HepG2 (cell line): ENCODE measurements around the gene URM1. TPM values are rescaled to one million over a fixed set of nuclear protein-coding genes. Genes with fewer than 3 reads are reported as not detected.

ENCODE experiments used
- CREM ChIP-seq, 2 experiments: sonication (generic) in 1 of 2; formaldehyde crosslinking in 1 of 2; IDR thresholded peaks; 2 replicates each; pipeline versions ENCODE4 v1.4.0 to v1.6.1; 2016 to 2020; ENCODE audit warnings: antibody characterized with exemption in 1 of 2, mild to moderate bottlenecking in 1 of 2, missing genetic modification reagents in 1 of 2
- EHMT2 ChIP-seq: fragments of 200-600 bp; sonication (generic); IDR thresholded peaks from 2 replicates; pipeline ENCODE4 v1.7.0; 2017; ENCODE audit warnings: antibody characterized with exemption, low read depth, low read length, borderline replicate concordance
- FOSL2 ChIP-seq: sonication (generic); formaldehyde crosslinking; IDR thresholded peaks from 2 replicates; pipeline ENCODE4 v1.4.0; 2020; ENCODE audit warnings: missing genetic modification reagents
- FOXO4 ChIP-seq: sonication (generic); formaldehyde crosslinking; conservative IDR thresholded peaks from 2 replicates; pipeline ENCODE4 v1.8.1; 2023; ENCODE audit warnings: missing genetic modification reagents
- GMEB1 ChIP-seq: sonication (generic); formaldehyde crosslinking; IDR thresholded peaks from 2 replicates; pipeline ENCODE4 v1.5.1; 2020; ENCODE audit warnings: missing genetic modification reagents, mild to moderate bottlenecking, borderline replicate concordance
- MEF2D ChIP-seq: sonication (generic); formaldehyde crosslinking; IDR thresholded peaks from 2 replicates; pipeline ENCODE4 v1.5.1; 2020; ENCODE audit warnings: mild to moderate bottlenecking, missing genetic modification reagents
- MLX ChIP-seq: IDR thresholded peaks from 2 replicates; pipeline ENCODE4 v1.6.1; 2016
- MTA1 ChIP-seq: sonication (generic); formaldehyde crosslinking; IDR thresholded peaks from 2 replicates; pipeline ENCODE4 v1.4.0; 2020; ENCODE audit warnings: missing genetic modification reagents, mild to moderate bottlenecking, borderline replicate concordance
- PHB2 ChIP-seq: fragments of 450-650 bp; IDR thresholded peaks from 2 replicates; pipeline ENCODE4 v1.6.1; 2018; ENCODE audit not compliant: partially characterized antibody
- PHF8 ChIP-seq: sonication (generic); formaldehyde crosslinking; IDR thresholded peaks from 2 replicates; pipeline ENCODE4 v1.5.0; 2020; ENCODE audit warnings: missing genetic modification reagents
- SUZ12 ChIP-seq: fragments of 150-350 bp; IDR thresholded peaks from 2 replicates; pipeline ENCODE4 v1.6.1; 2014; ENCODE audit warnings: low read depth, low read length
- ZBED4 ChIP-seq: sonication (generic); formaldehyde crosslinking; IDR thresholded peaks from 2 replicates; pipeline ENCODE4 v1.4.0; 2020; ENCODE audit warnings: missing genetic modification reagents, borderline replicate concordance
- ZNF180 ChIP-seq: sonication (generic); formaldehyde crosslinking; IDR thresholded peaks from 2 replicates; pipeline ENCODE4 v1.4.0; 2020; ENCODE audit warnings: low read depth, missing genetic modification reagents, borderline replicate concordance
- ZNF207 ChIP-seq: fragments of 450-650 bp; IDR thresholded peaks from 2 replicates; pipeline ENCODE4 v1.6.1; 2016; ENCODE audit warnings: antibody characterized with exemption, borderline replicate concordance
- ZNF446 ChIP-seq: sonication (generic); formaldehyde crosslinking; IDR thresholded peaks from 2 replicates; pipeline ENCODE4 v1.5.0; 2020; ENCODE audit warnings: mild to moderate bottlenecking, missing genetic modification reagents
- ZNF451 ChIP-seq: sonication (generic); formaldehyde crosslinking; IDR thresholded peaks from 2 replicates; pipeline ENCODE4 v1.5.0; 2020; ENCODE audit warnings: mild to moderate bottlenecking, missing genetic modification reagents
- ZNF619 ChIP-seq: sonication (generic); formaldehyde crosslinking; IDR thresholded peaks from 2 replicates; pipeline ENCODE4 v1.4.0; 2020; ENCODE audit warnings: mild to moderate bottlenecking, missing genetic modification reagents
- ZNF691 ChIP-seq: sonication (generic); formaldehyde crosslinking; IDR thresholded peaks from 2 replicates; pipeline ENCODE4 v1.4.0; 2020; ENCODE audit warnings: missing genetic modification reagents, low read depth, mild to moderate bottlenecking, borderline replicate concordance
- ZNF781 ChIP-seq: sonication (generic); formaldehyde crosslinking; IDR thresholded peaks from 2 replicates; pipeline ENCODE4 v1.5.1; 2020; ENCODE audit warnings: borderline replicate concordance, mild to moderate bottlenecking, missing genetic modification reagents; ENCODE audit errors: not compliant biosample characterization
- ZNF878 ChIP-seq: sonication (generic); formaldehyde crosslinking; IDR thresholded peaks from 2 replicates; pipeline ENCODE4 v1.8.1; 2023; ENCODE audit warnings: mild to moderate bottlenecking, missing genetic modification reagents, moderate library complexity
- polyA plus RNA-seq, 8 experiments: library from polyadenylated mRNA; depleted of rRNA in 3 of 8; stranded (reverse) in 7 of 8; unstranded in 1 of 8; fragments of >200 nt; fragmentation: Illumina TruSeq in 4 of 8; extraction: Trizol in 4 of 8; gene quantifications; 2 replicates each; pipeline versions ENCODE4 v1.2.1 to v1.2.3, GENCODE V29; 2011 to 2016; ENCODE audit warnings: low read depth in 4 of 8, missing spikeins in 1 of 8, mixed read lengths in 1 of 8; ENCODE audit not compliant: insufficient read depth in 1 of 8
- total RNA-seq, 5 experiments: library from RNA; depleted of rRNA; stranded (reverse); fragments of >200 nt; fragmentation: Illumina TruSeq; extraction: Trizol; gene quantifications; 2 replicates each; pipeline ENCODE4 v1.2.3, GENCODE V29; 2016; ENCODE audit warnings: low read depth in 1 of 5

URM1 gene
- total and polyA plus RNA-seq, 2 of the 13 experiments (the other 11 are each of a cell fraction or from before 2014, with no cell fraction given): 37.1 to 41.3 TPM

GRCh38 chr9:128339761-128340690, 31.1 kb upstream of the URM1 start, which contains the start of gene SLC27A4 (continued):
- no peak for TF ChIP-seq CREM (IDR thresholded peaks at IDR 0.05)
- no peak for TF ChIP-seq CREM (CRISPR knock-in tag; IDR thresholded peaks at IDR 0.05)
- TF ChIP-seq ZBED4 (CRISPR knock-in tag): no peak
- TF ChIP-seq PHB2: no peak
- TF ChIP-seq FOSL2 (CRISPR knock-in tag): peak; percentile 45; the same call in 1 of the 2 replicates
- no peak for TF ChIP-seq FOXO4 (CRISPR knock-in tag)
- peak; percentile 31 for TF ChIP-seq ZNF781 (CRISPR knock-in tag)
- TF ChIP-seq ZNF451 (CRISPR knock-in tag): no peak
- peak; percentile 68; the same call in 1 of the 2 replicates for TF ChIP-seq ZNF878 (CRISPR knock-in tag)
- no peak for TF ChIP-seq ZNF207
- no peak for TF ChIP-seq ZNF180 (CRISPR knock-in tag)
- peak; percentile 25; the same call in 1 of the 2 replicates for TF ChIP-seq EHMT2
- no peak for TF ChIP-seq MLX (CRISPR knock-in tag)
- no peak for TF ChIP-seq ZNF619 (CRISPR knock-in tag)
- TF ChIP-seq SUZ12: peak; percentile 51; the same call in 1 of the 2 replicates
- TF ChIP-seq ZNF446 (CRISPR knock-in tag): no peak; the same call in 1 of the 2 replicates
- TF ChIP-seq ZNF691 (CRISPR knock-in tag): peak; percentile 54; the same call in 1 of the 2 replicates
- TF ChIP-seq PHF8: peak; percentile 73; the same call in 1 of the 2 replicates
- TF ChIP-seq GMEB1: peak; percentile 94
- TF ChIP-seq MEF2D: 0 out of 2 replicates have a peak, but pooled peaks have one; percentile 65
- TF ChIP-seq MTA1 (CRISPR knock-in tag): no peak
